ENCODE results near the gene ZNF532.
"Not testable (repeated sequence)": the region's sequence is repeated elsewhere in the genome, so short reads cannot be mapped to it uniquely, and the experiment has no call there.

The ZNF532 gene

GRCh38 chr18:59005262-59005661 is 140.6 kb downstream of the ZNF532 start:
- DNase-seq (ENCODE audit: low spot score) = no peak

GRCh38 chr18:59006461-59007067 is 141.9 kb downstream of the ZNF532 start:
- no peak for DNase-seq (ENCODE audit: low spot score)

- DNase-seq (ENCODE audit: low spot score) = no peak
Measured at GRCh38 chr18:59008302-59008974, 143.8 kb downstream of the ZNF532 start.

- DNase-seq (ENCODE audit: low spot score) = no peak
Measured at GRCh38 chr18:59009846-59010245, 145.2 kb downstream of the ZNF532 start.

GRCh38 chr18:59011289-59011688 is 146.6 kb downstream of the ZNF532 start:
- no peak for DNase-seq (ENCODE audit: low spot score)

- no peak for DNase-seq (ENCODE audit: low spot score)
Measured at GRCh38 chr18:59011786-59012185, 147.1 kb downstream of the ZNF532 start.

GRCh38 chr18:59012815-59013705 is 148.4 kb downstream of the ZNF532 start:
- no peak for DNase-seq (ENCODE audit: low spot score)

GRCh38 chr18:59013744-59014143 is 149.1 kb downstream of the ZNF532 start:
- no peak for DNase-seq (ENCODE audit: low spot score)

- no peak for DNase-seq (ENCODE audit: low spot score)
Measured at GRCh38 chr18:59015531-59016152, 151.0 kb downstream of the ZNF532 start.

- DNase-seq (ENCODE audit: low spot score) = no peak
Measured at GRCh38 chr18:59021500-59021899, 156.8 kb downstream of the ZNF532 start.

GRCh38 chr18:59022167-59022945 is 157.7 kb downstream of the ZNF532 start:
- no peak for DNase-seq (ENCODE audit: low spot score)

GRCh38 chr18:59024829-59025228 is 160.2 kb downstream of the ZNF532 start:
- DNase-seq (ENCODE audit: low spot score) = no peak

GRCh38 chr18:59025532-59025931 is 160.9 kb downstream of the ZNF532 start:
- DNase-seq (ENCODE audit: low spot score) = not testable (repeated sequence)

GRCh38 chr18:59026364-59026763 is 161.7 kb downstream of the ZNF532 start:
- no peak for DNase-seq (ENCODE audit: low spot score)

GRCh38 chr18:59026831-59027410 is 162.2 kb downstream of the ZNF532 start:
- no peak for DNase-seq (ENCODE audit: low spot score)

GRCh38 chr18:59029663-59030429 is 165.2 kb downstream of the ZNF532 start:
- no peak for DNase-seq (ENCODE audit: low spot score)

GRCh38 chr18:59032308-59032707 is 167.6 kb downstream of the ZNF532 start:
- DNase-seq (ENCODE audit: low spot score) = no peak

GRCh38 chr18:59033359-59033758 is 168.7 kb downstream of the ZNF532 start:
- no peak for DNase-seq (ENCODE audit: low spot score)

GRCh38 chr18:59033974-59034373 is 169.3 kb downstream of the ZNF532 start:
- no peak for DNase-seq (ENCODE audit: low spot score)

- no peak for DNase-seq (ENCODE audit: low spot score)
Measured at GRCh38 chr18:59035591-59035990, 170.9 kb downstream of the ZNF532 start.
